HCT116 (cell line): ENCODE results near the gene MTHFR. TPM values are rescaled to one million over a fixed set of nuclear protein-coding genes. Genes with fewer than 3 reads are reported as not detected.

Experiments
- ATAC-seq: fragments of 200-7000 bp; cut with Tn5 transposase; 2 replicates; pipeline ENCODE4 v1.9.1; 2020; ENCODE audit warnings: mild to moderate bottlenecking, moderate library complexity
- BruUV-seq: library from RNA; stranded (reverse); fragments of 400-500 nt; replicated peaks from 2 replicates; lab custom pipeline; 2021; lab: Mats Ljungman, UMichigan
- CTCF ChIA-PET: fragments of 300-600 bp; sonication (Branson Sonifier 250); formaldehyde crosslinking; loops from one replicate; lab custom pipeline; 2021; ENCODE audit warnings: antibody characterized with exemption; lab: Charles Lee
- POLR2A ChIA-PET: fragments of 300-600, 350-600 bp; sonication (Branson Sonifier 250); formaldehyde crosslinking; loops from one replicate; lab custom pipeline; 2021; ENCODE audit warnings: antibody characterized with exemption; lab: Charles Lee
- RAD21 ChIA-PET, 2 experiments: fragments of 300-600 bp; sonication (Branson Sonifier 250); formaldehyde crosslinking; loops; one replicate each; lab custom pipeline; 2023; ENCODE audit warnings: low total read pairs in 2 of 2; ENCODE audit not compliant: uncharacterized antibody in 2 of 2, unreplicated experiment in 2 of 2, low non-redundant PET in 1 of 2; lab: Charles Lee
- DNase-seq: peaks from one replicate; pipeline ENCODE4 v3.0.0-alpha.2; 2010; ENCODE audit warnings: low read depth, low spot score
- H2AFZ ChIP-seq: fragments of 200-600 bp; shearing (Covaris generic), sonication (generic); 2 replicates; pipeline ENCODE4 v1.6.1; 2017; ENCODE audit warnings: low read depth, mixed run types, mixed read lengths, antibody characterized with exemption, low read length; ENCODE audit not compliant: poor library complexity, severe bottlenecking
- H3K27ac ChIP-seq: 2 replicates; pipeline ENCODE4 v1.5.1; 2012; ENCODE audit warnings: low read depth, low read length
- H3K27me3 ChIP-seq: fragments of 200-600 bp; sonication (generic); 2 replicates; pipeline ENCODE4 v1.6.1; 2016; ENCODE audit warnings: mixed run types, low read length, mixed read lengths; ENCODE audit not compliant: insufficient read depth
- H3K36me3 ChIP-seq, 2 experiments: fragments of 200-500 bp in 1 of 2; fragments of 200-600 bp in 1 of 2; sonication (Bioruptor generic) in 1 of 2; sonication (generic) in 1 of 2; 2 replicates each; pipeline versions ENCODE4 v1.5.1 to v1.6.1; 2014 to 2016; ENCODE audit warnings: low read length in 2 of 2, inconsistent platforms in 1 of 2, mixed read lengths in 1 of 2, mixed run types in 1 of 2; ENCODE audit not compliant: insufficient read depth in 2 of 2, control insufficient read depth in 1 of 2
- H3K4me1 ChIP-seq, 2 experiments: fragments of 200-600 bp in 1 of 2; sonication (generic) in 1 of 2; 2 replicates each; pipeline versions ENCODE4 v1.5.1 to v1.6.1; 2012 to 2017; ENCODE audit warnings: low read length in 2 of 2, inconsistent platforms in 1 of 2, mild to moderate bottlenecking in 1 of 2, mixed read lengths in 1 of 2, mixed run types in 1 of 2, moderate library complexity in 1 of 2; ENCODE audit not compliant: insufficient read depth in 2 of 2, control insufficient read depth in 1 of 2
- H3K4me2 ChIP-seq: fragments of 200-600 bp; sonication (generic); 2 replicates; pipeline ENCODE4 v1.6.1; 2017; ENCODE audit warnings: mixed run types, low read length, mixed read lengths
- H3K4me3 ChIP-seq, 2 experiments: fragments of 200-600 bp in 1 of 2; sonication (generic) in 1 of 2; replicated peaks in 1 of 2; 2 replicates each; pipeline ENCODE4 v1.5.1; 2011 to 2016; ENCODE audit warnings: low read length in 2 of 2, control low read depth in 1 of 2, low read depth in 1 of 2, mild to moderate bottlenecking in 1 of 2, mixed read lengths in 1 of 2, mixed run types in 1 of 2
- H3K79me2 ChIP-seq: fragments of 200-600 bp; sonication (generic); 2 replicates; pipeline ENCODE4 v1.6.1; 2017; ENCODE audit warnings: mild to moderate bottlenecking, mixed run types, low read length, moderate library complexity, mixed read lengths; ENCODE audit not compliant: insufficient read depth
- H3K9ac ChIP-seq: fragments of 200-600 bp; sonication (generic); 2 replicates; pipeline ENCODE4 v1.6.1; 2016; ENCODE audit warnings: low read length, mixed read lengths
- H3K9me2 ChIP-seq: fragments of 200-600 bp; sonication (generic), shearing (Covaris generic); 2 replicates; pipeline ENCODE4 v1.6.1; 2017; ENCODE audit warnings: mixed run types, mild to moderate bottlenecking, moderate library complexity; ENCODE audit not compliant: insufficient read depth
- H3K9me3 ChIP-seq, 2 experiments: fragments of 200-500 bp in 1 of 2; fragments of 200-600 bp in 1 of 2; sonication (Bioruptor generic) in 1 of 2; sonication (generic) in 1 of 2; 2 replicates each; pipeline ENCODE4 v1.6.1; 2014 to 2017; ENCODE audit warnings: low read length in 2 of 2, mixed read lengths in 2 of 2, inconsistent platforms in 1 of 2, low read depth in 1 of 2, mild to moderate bottlenecking in 1 of 2, mixed run types in 1 of 2, moderate library complexity in 1 of 2; ENCODE audit not compliant: control insufficient read depth in 1 of 2, insufficient read depth in 1 of 2
- H4K20me1 ChIP-seq: fragments of 200-600 bp; sonication (generic), shearing (Covaris generic); 2 replicates; pipeline ENCODE4 v1.6.1; 2017; ENCODE audit warnings: mixed run types, mild to moderate bottlenecking, moderate library complexity; ENCODE audit not compliant: insufficient read depth
- CEBPB ChIP-seq: IDR thresholded peaks from 2 replicates; pipeline ENCODE4 v1.6.1; 2012; ENCODE audit warnings: low read depth
- EGR1 ChIP-seq: IDR thresholded peaks from 2 replicates; pipeline ENCODE4 v1.6.1; 2012; ENCODE audit warnings: low read depth
- ELF1 ChIP-seq: IDR thresholded peaks from 2 replicates; pipeline ENCODE4 v1.6.1; 2012; ENCODE audit warnings: low read depth, borderline replicate concordance
- EZH2phosphoT487 ChIP-seq: fragments of 200-600 bp; IDR thresholded peaks from 2 replicates; pipeline ENCODE4 v1.6.1; 2018; ENCODE audit warnings: antibody characterized with exemption, borderline replicate concordance
- JUND ChIP-seq: IDR thresholded peaks from 2 replicates; pipeline ENCODE4 v1.6.1; 2012
- POLR2AphosphoS5 ChIP-seq: IDR thresholded peaks from 2 replicates; pipeline ENCODE4 v1.6.1; 2011; ENCODE audit warnings: mild to moderate bottlenecking, low read depth, low read length, moderate library complexity
- RAD21 ChIP-seq: IDR thresholded peaks from 2 replicates; pipeline ENCODE4 v1.6.1; 2012; ENCODE audit warnings: low read depth, mild to moderate bottlenecking
- SP1 ChIP-seq: IDR thresholded peaks from 2 replicates; pipeline ENCODE4 v1.6.1; 2012; ENCODE audit warnings: low read depth
- ZNF274 ChIP-seq: fragments of 200-500 bp; sonication (Bioruptor generic); IDR thresholded peaks from 2 replicates; pipeline ENCODE4 v1.6.1; 2014; ENCODE audit warnings: mild to moderate bottlenecking, low read depth, low read length, inconsistent platforms
- intact Hi-C: fragments of 100-400 bp; cut with micrococcal nuclease; formaldehyde crosslinking; loops from 2 replicates; pipeline ENCODE4 v1.10.0; 2022
- total RNA-seq: library from RNA; stranded (reverse); gene quantifications from one replicate; pipeline ENCODE4 v1.2.1, GENCODE V29; 2021; ENCODE audit not compliant: unreplicated experiment
- TF ChIP-seq, protein P1 (sequence below): IDR thresholded peaks from 2 replicates; pipeline ENCODE4 v1.6.1; 2012; ENCODE audit warnings: low read depth
- TF ChIP-seq, protein P2 (sequence below): IDR thresholded peaks from 2 replicates; pipeline ENCODE4 v1.6.1; 2011; ENCODE audit warnings: mild to moderate bottlenecking, low read length, moderate library complexity; ENCODE audit not compliant: insufficient replicate concordance; ENCODE audit errors: extremely low read depth
- TF ChIP-seq, protein P3 (sequence below): IDR thresholded peaks from 2 replicates; pipeline ENCODE4 v1.6.1; 2012

The MTHFR gene
- total RNA-seq, 1 experiment from 2014 or later = 20.9 TPM

- BruUV-seq = no TSS peak
- Histone ChIP-seq H3K4me1 (peaks cover 17 to 36% of the 10 kb centered on the region in 2 experiments), H3K36me3 (no peaks in the 10 kb centered on the region), H4K20me1 (no peaks in the 10 kb centered on the region), H3K9me3 (no peaks in the 10 kb centered on the region), H3K27me3 (no peaks in the 10 kb centered on the region), H3K9ac (no peak overlapping the region)
- DNase-seq = no peak
- no peak for TF ChIP-seq EGR1
- TF ChIP-seq, protein P1, sequence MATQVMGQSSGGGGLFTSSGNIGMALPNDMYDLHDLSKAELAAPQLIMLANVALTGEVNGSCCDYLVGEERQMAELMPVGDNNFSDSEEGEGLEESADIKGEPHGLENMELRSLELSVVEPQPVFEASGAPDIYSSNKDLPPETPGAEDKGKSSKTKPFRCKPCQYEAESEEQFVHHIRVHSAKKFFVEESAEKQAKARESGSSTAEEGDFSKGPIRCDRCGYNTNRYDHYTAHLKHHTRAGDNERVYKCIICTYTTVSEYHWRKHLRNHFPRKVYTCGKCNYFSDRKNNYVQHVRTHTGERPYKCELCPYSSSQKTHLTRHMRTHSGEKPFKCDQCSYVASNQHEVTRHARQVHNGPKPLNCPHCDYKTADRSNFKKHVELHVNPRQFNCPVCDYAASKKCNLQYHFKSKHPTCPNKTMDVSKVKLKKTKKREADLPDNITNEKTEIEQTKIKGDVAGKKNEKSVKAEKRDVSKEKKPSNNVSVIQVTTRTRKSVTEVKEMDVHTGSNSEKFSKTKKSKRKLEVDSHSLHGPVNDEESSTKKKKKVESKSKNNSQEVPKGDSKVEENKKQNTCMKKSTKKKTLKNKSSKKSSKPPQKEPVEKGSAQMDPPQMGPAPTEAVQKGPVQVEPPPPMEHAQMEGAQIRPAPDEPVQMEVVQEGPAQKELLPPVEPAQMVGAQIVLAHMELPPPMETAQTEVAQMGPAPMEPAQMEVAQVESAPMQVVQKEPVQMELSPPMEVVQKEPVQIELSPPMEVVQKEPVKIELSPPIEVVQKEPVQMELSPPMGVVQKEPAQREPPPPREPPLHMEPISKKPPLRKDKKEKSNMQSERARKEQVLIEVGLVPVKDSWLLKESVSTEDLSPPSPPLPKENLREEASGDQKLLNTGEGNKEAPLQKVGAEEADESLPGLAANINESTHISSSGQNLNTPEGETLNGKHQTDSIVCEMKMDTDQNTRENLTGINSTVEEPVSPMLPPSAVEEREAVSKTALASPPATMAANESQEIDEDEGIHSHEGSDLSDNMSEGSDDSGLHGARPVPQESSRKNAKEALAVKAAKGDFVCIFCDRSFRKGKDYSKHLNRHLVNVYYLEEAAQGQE = no peak
- no peak for TF ChIP-seq ZNF274
- TF ChIP-seq, all 23 proteins: peak for 0
- no peak overlapping the region for H3K27ac ChIP-seq
- no peak overlapping the region for H2AFZ ChIP-seq
- POLR2A ChIA-PET = no interaction called here
- H3K4me3 ChIP-seq = no peak overlapping the region
- RAD21 ChIA-PET = no interaction called here
- H3K4me2 ChIP-seq = no peak overlapping the region
- no peak for ATAC-seq
- CTCF ChIA-PET = no interaction called here
- no peaks in the 10 kb centered on the region for H3K9me2 ChIP-seq
- no peaks in the 10 kb centered on the region for H3K79me2 ChIP-seq
- intact Hi-C loops = no loop called here
Measured at GRCh38 chr1:11783556-11783955, 22.2 kb downstream of the MTHFR start.

DNA sequence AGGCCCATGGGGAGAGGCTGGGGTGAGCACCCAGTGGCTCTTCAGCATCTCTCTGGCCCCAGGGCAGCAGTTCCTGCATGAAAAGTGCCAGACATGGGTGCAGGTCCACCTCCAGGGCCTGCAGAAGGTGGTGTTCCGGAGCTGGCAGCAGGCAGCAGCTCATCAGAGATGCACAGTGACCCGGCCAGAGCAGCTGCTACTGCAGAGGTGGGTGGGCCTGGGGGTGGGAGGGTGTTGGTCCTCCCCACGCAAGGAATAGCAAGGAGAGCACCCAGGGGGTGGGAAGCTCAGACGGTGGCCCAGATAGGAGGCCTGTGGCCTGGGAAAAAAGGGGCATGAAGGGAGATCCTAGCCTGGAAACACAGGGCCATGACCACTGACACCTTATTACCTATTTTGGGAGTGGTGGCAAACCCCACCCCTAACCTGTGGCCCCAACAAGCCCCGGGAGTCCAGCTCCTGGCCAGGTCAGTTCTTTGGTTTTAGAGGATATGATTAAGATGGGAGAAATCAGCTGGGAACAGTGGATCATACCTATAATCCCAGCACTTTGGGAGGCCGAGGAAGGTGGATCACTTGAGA is 23.5 kb downstream of the MTHFR start:
- TF ChIP-seq EGR1 = no peak
- TF ChIP-seq CEBPB = no peak
- TF ChIP-seq JUND = no peak
- no peak for TF ChIP-seq EZH2phosphoT487
- TF ChIP-seq, protein P2, sequence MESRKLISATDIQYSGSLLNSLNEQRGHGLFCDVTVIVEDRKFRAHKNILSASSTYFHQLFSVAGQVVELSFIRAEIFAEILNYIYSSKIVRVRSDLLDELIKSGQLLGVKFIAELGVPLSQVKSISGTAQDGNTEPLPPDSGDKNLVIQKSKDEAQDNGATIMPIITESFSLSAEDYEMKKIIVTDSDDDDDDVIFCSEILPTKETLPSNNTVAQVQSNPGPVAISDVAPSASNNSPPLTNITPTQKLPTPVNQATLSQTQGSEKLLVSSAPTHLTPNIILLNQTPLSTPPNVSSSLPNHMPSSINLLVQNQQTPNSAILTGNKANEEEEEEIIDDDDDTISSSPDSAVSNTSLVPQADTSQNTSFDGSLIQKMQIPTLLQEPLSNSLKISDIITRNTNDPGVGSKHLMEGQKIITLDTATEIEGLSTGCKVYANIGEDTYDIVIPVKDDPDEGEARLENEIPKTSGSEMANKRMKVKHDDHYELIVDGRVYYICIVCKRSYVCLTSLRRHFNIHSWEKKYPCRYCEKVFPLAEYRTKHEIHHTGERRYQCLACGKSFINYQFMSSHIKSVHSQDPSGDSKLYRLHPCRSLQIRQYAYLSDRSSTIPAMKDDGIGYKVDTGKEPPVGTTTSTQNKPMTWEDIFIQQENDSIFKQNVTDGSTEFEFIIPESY = no peak
- TF ChIP-seq, protein P3, sequence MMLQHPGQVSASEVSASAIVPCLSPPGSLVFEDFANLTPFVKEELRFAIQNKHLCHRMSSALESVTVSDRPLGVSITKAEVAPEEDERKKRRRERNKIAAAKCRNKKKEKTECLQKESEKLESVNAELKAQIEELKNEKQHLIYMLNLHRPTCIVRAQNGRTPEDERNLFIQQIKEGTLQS = no peak
- no peak for TF ChIP-seq POLR2AphosphoS5
- no peak for TF ChIP-seq RAD21
- no peak for TF ChIP-seq SP1
- no peak for TF ChIP-seq ELF1
- Histone ChIP-seq H4K20me1 (no peaks in the 10 kb centered on the region), H3K9ac (no peak overlapping the region), H3K27me3 (no peaks in the 10 kb centered on the region), H3K4me1 (peaks cover 5 to 22% of the 10 kb centered on the region in 2 experiments; a peak in 3 of 4 replicates), H3K4me2 (no peak overlapping the region), H3K36me3 (no peaks in the 10 kb centered on the region), H3K9me3 (no peaks in the 10 kb centered on the region), H2AFZ (no peak overlapping the region), H3K4me3 (no peak overlapping the region), H3K27ac (no peak overlapping the region), H3K79me2 (no peaks in the 10 kb centered on the region), H3K9me2 (no peaks in the 10 kb centered on the region)
- CTCF ChIA-PET = no interaction called here
- POLR2A ChIA-PET = interaction anchor here (1.1 kb wide), 1 partner anchor 126 kb away, joined by 5 read pairs; no protein-coding TSS in a partner anchor
- intact Hi-C loops = no loop called here
- DNase-seq (no peak), ATAC-seq (no peak)
- RAD21 ChIA-PET = no interaction called here
- BruUV-seq = no TSS peak
